ACHN (cell line): Measurements from ENCODE around the gene RFC5.
"Not testable (repeated sequence)": the region's sequence is repeated elsewhere in the genome, so short reads cannot be mapped to it uniquely, and the experiment has no call there.

ENCODE experiments used
- DNase-seq: peaks from one replicate; pipeline ENCODE4 v3.0.0-alpha.2; 2015
- in situ Hi-C: cut with HindIII; loops from 2 replicates; pipeline ENCODE4 v1.10.0; 2017; ENCODE audit warnings: low sequenced_read_pairs, low pct_ligation_motif_present, low pct_unique_long_range_greater_than_20kb

The RFC5 gene

GRCh38 chr12:118011377-118011776 lies 5.1 kb upstream of the RFC5 start:
- no peak for DNase-seq
- in situ Hi-C loops: no loop called here

- in situ Hi-C loops: no loop called here
- no peak for DNase-seq
Measured at GRCh38 chr12:118011961-118012360, 4.5 kb upstream of the RFC5 start.

GRCh38 chr12:118013283-118013682 lies 3.2 kb upstream of the RFC5 start:
- DNase-seq: no peak
- in situ Hi-C loops: no loop called here

- DNase-seq: no peak
- in situ Hi-C loops: no loop called here
Measured at GRCh38 chr12:118015306-118015705, 1.2 kb upstream of the RFC5 start.

- DNase-seq: no peak
- in situ Hi-C loops: no loop called here
Measured at GRCh38 chr12:118015944-118016343, 559 bp upstream of the RFC5 start.

- DNase-seq: no peak
- in situ Hi-C loops: no loop called here
Measured at GRCh38 chr12:118017926-118018325, 1.4 kb downstream of the RFC5 start.

GRCh38 chr12:118020036-118020435 lies 3.5 kb downstream of the RFC5 start:
- DNase-seq: no peak
- in situ Hi-C loops: no loop called here

GRCh38 chr12:118022097-118022727 lies 5.7 kb downstream of the RFC5 start:
- in situ Hi-C loops, DNase-seq: not testable (repeated sequence)

- in situ Hi-C loops: no loop called here
- no peak for DNase-seq
Measured at GRCh38 chr12:118022728-118023109, 6.2 kb downstream of the RFC5 start.

GRCh38 chr12:118023301-118023860 lies 6.9 kb downstream of the RFC5 start:
- in situ Hi-C loops: no loop called here
- no peak for DNase-seq

- no peak for DNase-seq
- in situ Hi-C loops: loop anchor here (25.0 kb wide), 1 partner anchor 163 kb away; no protein-coding TSS in a partner anchor
Measured at GRCh38 chr12:118025168-118025567, 8.7 kb downstream of the RFC5 start.

GRCh38 chr12:118029166-118029565 lies 12.7 kb downstream of the RFC5 start:
- DNase-seq: no peak
- in situ Hi-C loops: loop anchor here (25.0 kb wide), 1 partner anchor 167 kb away; no protein-coding TSS in a partner anchor

GRCh38 chr12:118032188-118032587 lies 15.7 kb downstream of the RFC5 start:
- no peak for DNase-seq
- in situ Hi-C loops: loop anchor here (25.0 kb wide), 1 partner anchor 170 kb away; no protein-coding TSS in a partner anchor

GRCh38 chr12:118033323-118033722 lies 16.8 kb downstream of the RFC5 start:
- in situ Hi-C loops: loop anchor here (25.0 kb wide), 1 partner anchor 171 kb away; no protein-coding TSS in a partner anchor
- DNase-seq: no peak

- in situ Hi-C loops: loop anchor here (25.0 kb wide), 1 partner anchor 172 kb away; no protein-coding TSS in a partner anchor
- DNase-seq: no peak
Measured at GRCh38 chr12:118033902-118034301, 17.4 kb downstream of the RFC5 start.

- in situ Hi-C loops: loop anchor here (25.0 kb wide), 1 partner anchor 172 kb away; no protein-coding TSS in a partner anchor
- peak; percentile 83 for DNase-seq
Measured at GRCh38 chr12:118034429-118035189, 18.1 kb downstream of the RFC5 start.

GRCh38 chr12:118035190-118036041 lies 18.9 kb downstream of the RFC5 start:
- in situ Hi-C loops: loop anchor here (25.0 kb wide), 1 partner anchor 173 kb away; no protein-coding TSS in a partner anchor
- peak; percentile 77 for DNase-seq

GRCh38 chr12:118036672-118037411 lies 20.3 kb downstream of the RFC5 start:
- no peak for DNase-seq
- in situ Hi-C loops: loop anchor here (25.0 kb wide), 1 partner anchor 175 kb away; no protein-coding TSS in a partner anchor
